ENCODE measurements around the gene CRHBP.
A peak's percentile ranks its signal among the peaks of the same experiment; 100 is the strongest.
"Not testable (repeated sequence)": the region's sequence is repeated elsewhere in the genome, so short reads cannot be mapped to it uniquely, and the experiment has no call there.

The CRHBP gene

GRCh38 chr5:76958991-76959767, 6.3 kb downstream of the CRHBP start:
- DNase-seq (ENCODE audit: insufficient read length, low spot score) (peak; percentile 69), FAIRE-seq (no peak)

GRCh38 chr5:76960004-76960625, 7.3 kb downstream of the CRHBP start:
- FAIRE-seq (peak; percentile 66), DNase-seq (ENCODE audit: insufficient read length, low spot score) (peak; percentile 61)

GRCh38 chr5:76964060-76964459, 11.2 kb downstream of the CRHBP start:
- FAIRE-seq (no peak), DNase-seq (ENCODE audit: insufficient read length, low spot score) (no peak)

- no peak for FAIRE-seq
- no peak for DNase-seq (ENCODE audit: insufficient read length, low spot score)
Observed at GRCh38 chr5:76971511-76971910, 18.7 kb downstream of the CRHBP start.

- FAIRE-seq (no peak), DNase-seq (ENCODE audit: insufficient read length, low spot score) (no peak)
Observed at GRCh38 chr5:76972689-76973088, 19.8 kb downstream of the CRHBP start.

GRCh38 chr5:76974785-76975184, 21.9 kb downstream of the CRHBP start:
- FAIRE-seq: no peak
- DNase-seq (ENCODE audit: insufficient read length, low spot score): no peak

GRCh38 chr5:76978869-76979268, 26.0 kb downstream of the CRHBP start:
- FAIRE-seq: no peak
- no peak for DNase-seq (ENCODE audit: insufficient read length, low spot score)

- DNase-seq (ENCODE audit: insufficient read length, low spot score) (no peak), FAIRE-seq (no peak)
Observed at GRCh38 chr5:76980518-76981144, 27.8 kb downstream of the CRHBP start.

GRCh38 chr5:76982450-76982849, 29.6 kb downstream of the CRHBP start:
- no peak for DNase-seq (ENCODE audit: insufficient read length, low spot score)
- no peak for FAIRE-seq

- FAIRE-seq (no peak), DNase-seq (ENCODE audit: insufficient read length, low spot score) (no peak)
Observed at GRCh38 chr5:76983468-76983867, 30.6 kb downstream of the CRHBP start.

- FAIRE-seq (no peak), DNase-seq (ENCODE audit: insufficient read length, low spot score) (no peak)
Observed at GRCh38 chr5:76986825-76987526, 34.1 kb downstream of the CRHBP start.

- FAIRE-seq: peak; percentile 31
- no peak for DNase-seq (ENCODE audit: insufficient read length, low spot score)
Observed at GRCh38 chr5:76990899-76991459, 38.1 kb downstream of the CRHBP start.

- not testable (repeated sequence) for DNase-seq (ENCODE audit: insufficient read length, low spot score); FAIRE-seq
Observed at GRCh38 chr5:76993436-76993835, 40.6 kb downstream of the CRHBP start.

- no peak for DNase-seq (ENCODE audit: insufficient read length, low spot score)
- no peak for FAIRE-seq
Observed at GRCh38 chr5:76994337-76994736, 41.5 kb downstream of the CRHBP start.

- not testable (repeated sequence) for DNase-seq (ENCODE audit: insufficient read length, low spot score)
Observed at GRCh38 chr5:76998251-76998650, 45.4 kb downstream of the CRHBP start.

GRCh38 chr5:76999451-76999850, 46.6 kb downstream of the CRHBP start:
- FAIRE-seq (no peak), DNase-seq (ENCODE audit: insufficient read length, low spot score) (peak; percentile 36)

More at GRCh38 chr5:76998251-76998650, 45.4 kb downstream of the CRHBP start:
- FAIRE-seq: not testable (repeated sequence)

GRCh38 chr5:77003246-77003645, 50.4 kb downstream of the CRHBP start:
- FAIRE-seq: no peak
- DNase-seq (ENCODE audit: insufficient read length, low spot score): no peak

GRCh38 chr5:77006124-77006523, 53.3 kb downstream of the CRHBP start:
- DNase-seq (ENCODE audit: insufficient read length, low spot score) (no peak), FAIRE-seq (no peak)

GRCh38 chr5:77008413-77008812, 55.6 kb downstream of the CRHBP start:
- FAIRE-seq (no peak), DNase-seq (ENCODE audit: insufficient read length, low spot score) (no peak)

- FAIRE-seq: no peak
- DNase-seq (ENCODE audit: insufficient read length, low spot score): no peak
Observed at GRCh38 chr5:77010243-77010642, 57.4 kb downstream of the CRHBP start.

GRCh38 chr5:77011498-77011897, 58.7 kb downstream of the CRHBP start:
- no peak for DNase-seq (ENCODE audit: insufficient read length, low spot score)
- no peak for FAIRE-seq

Measured in HTR-8/SVneo (cell line).